ENCODE measurements around the gene INPP5A. TPM values are rescaled to one million over a fixed set of nuclear protein-coding genes. Genes with fewer than 3 reads are reported as not detected.

INPP5A gene
- total and polyA plus RNA-seq, 2 of the 13 experiments (the other 11 are each of a cell fraction or from before 2014, with no cell fraction given): 17.5 to 37.9 TPM

- TF ChIP-seq ZNF407 (CRISPR knock-in tag; IDR thresholded peaks at IDR 0.05; ENCODE audit: not compliant biosample characterization) (no peak), ZNF282 (IDR thresholded peaks at IDR 0.05; ENCODE audit: partially characterized antibody) (no peak)
These were observed 10.9 kb upstream of the INPP5A start (continued) for GRCh38 chr10:132526676-132527075.

GRCh38 chr10:132527339-132528063 lies 10.1 kb upstream of the INPP5A start:
- ATAC-seq (peak; percentile 54), DNase-seq (ENCODE audit: low spot score) (no peak), FAIRE-seq (no peak)
- Histone ChIP-seq H3K36me3 (replicated peaks in 1 of 2; ENCODE audit: control insufficient read depth in 1 of 2, insufficient read depth in 2 of 2, low read length in 2 of 2) (no peaks in the 10 kb centered on the region), H3K4me3 (replicated peaks in 1 of 3; ENCODE audit: insufficient read depth in 1 of 3, low read depth in 2 of 3, low read length in 3 of 3) (peak overlapping the region in 1 of 3 experiments; percentile 34; a peak in 1 of 6 replicates), H3K79me2 (ENCODE audit: insufficient read depth, low read length) (no peaks in the 10 kb centered on the region), H2AFZ (ENCODE audit: low read length) (no peak overlapping the region), H3K27me3 (ENCODE audit: control insufficient read depth in 1 of 2, insufficient read depth in 2 of 2, low read length in 2 of 2) (peaks cover 8 to 63% of the 10 kb centered on the region in 2 experiments), H4K20me1 (ENCODE audit: insufficient read depth, low read length) (no peaks in the 10 kb centered on the region), H3K9me3 (ENCODE audit: low read length) (peaks cover 6% of the 10 kb centered on the region; the same call in 1 of the 2 replicates), H3K9ac (ENCODE audit: insufficient read depth, low read depth, low read length) (no peak overlapping the region), H3K4me1 (ENCODE audit: insufficient read depth, low read length) (peaks cover 18% of the 10 kb centered on the region), H3K4me2 (ENCODE audit: low read depth, low read length) (peak overlapping the region; percentile 48), H3K27ac (ENCODE audit: extremely low read length, insufficient read depth, low read length) (no peak overlapping the region)
- WGBS (ENCODE audit: low lambda C conversion rate): 16% methylated on average over 21 of the region's 21 CpGs
- in situ Hi-C loops (cut with HindIII; ENCODE audit: extremely low pct_ligation_motif_present, low pct_unique_long_range_greater_than_20kb): no loop called here
- POLR2A ChIA-PET: interaction anchor here (1.0 kb wide), 1 partner anchor 9 kb away, joined by 6 read pairs; no protein-coding TSS in a partner anchor
- intact Hi-C loops (cut with micrococcal nuclease; ENCODE audit: unreplicated experiment): no loop called here
- CTCF ChIA-PET (ENCODE audit: low intra/inter-chr PET ratio, low total read pairs): no interaction called here
- BruUV-seq (replicated peaks): no TSS peak
- peak; percentile 31; the same call in 1 of the 2 replicates for TF ChIP-seq KDM2A (CRISPR knock-in tag; IDR thresholded peaks at IDR 0.05; ENCODE audit: borderline replicate concordance, low read depth)
- TF ChIP-seq RBAK (CRISPR knock-in tag; IDR thresholded peaks at IDR 0.05): no peak
- TF ChIP-seq, protein P1, sequence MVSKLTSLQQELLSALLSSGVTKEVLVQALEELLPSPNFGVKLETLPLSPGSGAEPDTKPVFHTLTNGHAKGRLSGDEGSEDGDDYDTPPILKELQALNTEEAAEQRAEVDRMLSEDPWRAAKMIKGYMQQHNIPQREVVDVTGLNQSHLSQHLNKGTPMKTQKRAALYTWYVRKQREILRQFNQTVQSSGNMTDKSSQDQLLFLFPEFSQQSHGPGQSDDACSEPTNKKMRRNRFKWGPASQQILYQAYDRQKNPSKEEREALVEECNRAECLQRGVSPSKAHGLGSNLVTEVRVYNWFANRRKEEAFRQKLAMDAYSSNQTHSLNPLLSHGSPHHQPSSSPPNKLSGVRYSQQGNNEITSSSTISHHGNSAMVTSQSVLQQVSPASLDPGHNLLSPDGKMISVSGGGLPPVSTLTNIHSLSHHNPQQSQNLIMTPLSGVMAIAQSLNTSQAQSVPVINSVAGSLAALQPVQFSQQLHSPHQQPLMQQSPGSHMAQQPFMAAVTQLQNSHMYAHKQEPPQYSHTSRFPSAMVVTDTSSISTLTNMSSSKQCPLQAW (CRISPR knock-in tag; IDR thresholded peaks at IDR 0.05): peak; percentile 29; the same call in 1 of the 2 replicates
- TF ChIP-seq ZNF510 (CRISPR knock-in tag; IDR thresholded peaks at IDR 0.05; ENCODE audit: low read depth): no peak
- TF ChIP-seq BCL6 (CRISPR knock-in tag; IDR thresholded peaks at IDR 0.05): 0 out of 2 replicates have a peak, but pooled peaks have one; percentile 5
- no peak for TF ChIP-seq ZNF639 (CRISPR knock-in tag; conservative IDR thresholded peaks at IDR 0.05)
- TF ChIP-seq RXRA (CRISPR knock-in tag; IDR thresholded peaks at IDR 0.05): 0 out of 2 replicates have a peak, but pooled peaks have one; percentile 22
- TF ChIP-seq ZFP36L2 (CRISPR knock-in tag; IDR thresholded peaks at IDR 0.05): no peak
- peak; percentile 65 for TF ChIP-seq RARA (CRISPR knock-in tag; IDR thresholded peaks at IDR 0.05)

All from HepG2 (cell line).